Measurements from ENCODE around the gene NOX3.

The NOX3 gene

GRCh38 chr6:155352811-155353210, 102.8 kb downstream of the NOX3 start:
- no peak overlapping the region for H3K4me3 ChIP-seq (ENCODE audit: low read length)
- TF ChIP-seq, protein P1, sequence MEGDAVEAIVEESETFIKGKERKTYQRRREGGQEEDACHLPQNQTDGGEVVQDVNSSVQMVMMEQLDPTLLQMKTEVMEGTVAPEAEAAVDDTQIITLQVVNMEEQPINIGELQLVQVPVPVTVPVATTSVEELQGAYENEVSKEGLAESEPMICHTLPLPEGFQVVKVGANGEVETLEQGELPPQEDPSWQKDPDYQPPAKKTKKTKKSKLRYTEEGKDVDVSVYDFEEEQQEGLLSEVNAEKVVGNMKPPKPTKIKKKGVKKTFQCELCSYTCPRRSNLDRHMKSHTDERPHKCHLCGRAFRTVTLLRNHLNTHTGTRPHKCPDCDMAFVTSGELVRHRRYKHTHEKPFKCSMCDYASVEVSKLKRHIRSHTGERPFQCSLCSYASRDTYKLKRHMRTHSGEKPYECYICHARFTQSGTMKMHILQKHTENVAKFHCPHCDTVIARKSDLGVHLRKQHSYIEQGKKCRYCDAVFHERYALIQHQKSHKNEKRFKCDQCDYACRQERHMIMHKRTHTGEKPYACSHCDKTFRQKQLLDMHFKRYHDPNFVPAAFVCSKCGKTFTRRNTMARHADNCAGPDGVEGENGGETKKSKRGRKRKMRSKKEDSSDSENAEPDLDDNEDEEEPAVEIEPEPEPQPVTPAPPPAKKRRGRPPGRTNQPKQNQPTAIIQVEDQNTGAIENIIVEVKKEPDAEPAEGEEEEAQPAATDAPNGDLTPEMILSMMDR (conservative IDR thresholded peaks at IDR 0.05; ENCODE audit: low read length) = no peak
- DNase-seq (ENCODE audit: low read depth) = peak; percentile 83

DNA sequence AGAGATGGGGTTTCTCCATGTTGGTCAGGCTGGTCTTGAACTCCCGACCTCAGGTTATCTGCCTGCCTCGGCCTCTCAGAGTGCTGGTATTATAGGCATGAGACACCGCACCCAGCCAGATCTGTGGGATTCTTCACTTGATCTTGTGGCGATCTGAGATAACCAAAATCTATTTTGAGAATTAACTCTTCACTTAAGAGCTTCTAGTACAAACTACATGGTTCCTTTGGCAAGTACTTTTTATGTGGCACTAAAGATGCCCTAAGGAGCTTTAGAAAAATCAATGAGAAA, 103.6 kb downstream of the NOX3 start:
- no peak for DNase-seq (ENCODE audit: low read depth)
- no peak overlapping the region for H3K4me3 ChIP-seq (ENCODE audit: low read length)
- TF ChIP-seq, protein P1 (conservative IDR thresholded peaks at IDR 0.05; ENCODE audit: low read length) = no peak

DNA sequence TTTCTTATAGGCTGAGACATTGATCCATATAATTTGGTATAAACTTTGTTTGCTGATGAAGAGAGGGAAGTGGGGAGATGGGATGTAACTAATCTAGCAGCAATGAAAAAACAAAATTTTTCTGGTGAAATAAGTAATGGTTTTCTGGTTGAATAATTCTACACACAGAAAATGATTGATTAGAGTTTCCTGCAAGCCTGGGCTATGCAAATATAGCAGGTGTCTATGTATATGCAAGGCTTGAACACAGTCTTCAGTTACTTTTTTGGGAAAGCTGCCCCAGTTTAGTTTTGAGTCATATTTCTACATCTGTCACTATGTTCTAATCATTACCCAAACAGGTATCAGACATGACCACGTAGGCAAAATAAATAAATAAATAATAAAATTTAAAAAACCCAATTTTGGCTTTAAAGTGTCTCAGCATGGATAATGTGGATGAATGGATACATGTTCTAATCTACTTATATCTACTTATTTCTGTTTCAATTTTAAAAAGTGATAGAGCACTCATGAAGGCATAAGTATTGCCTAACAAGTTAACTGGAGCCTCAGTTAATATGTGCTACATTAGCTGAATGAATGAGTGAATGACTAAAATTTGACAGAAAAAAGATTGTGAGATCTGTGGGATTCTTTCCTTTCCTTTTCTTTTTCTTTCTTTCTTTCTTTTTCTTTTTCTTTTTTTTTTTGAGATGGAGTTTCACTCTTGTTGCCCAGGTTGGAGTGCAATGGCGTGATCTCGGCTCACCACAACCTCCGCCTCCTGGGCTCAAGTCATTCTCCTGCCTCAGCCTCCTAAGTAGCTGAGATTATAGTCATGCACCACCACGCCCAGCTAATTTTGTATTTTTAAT, 104.1 kb downstream of the NOX3 start:
- TF ChIP-seq, protein P1 (conservative IDR thresholded peaks at IDR 0.05; ENCODE audit: low read length) = no peak
- no peak for DNase-seq (ENCODE audit: low read depth)
- H3K4me3 ChIP-seq (ENCODE audit: low read length) = no peak overlapping the region

- TF ChIP-seq, protein P1 (conservative IDR thresholded peaks at IDR 0.05; ENCODE audit: low read length) = no peak
- no peak for DNase-seq (ENCODE audit: low read depth)
- H3K4me3 ChIP-seq (ENCODE audit: low read length) = no peak overlapping the region
These were observed 105.7 kb downstream of the NOX3 start for GRCh38 chr6:155349956-155350355.

DNA sequence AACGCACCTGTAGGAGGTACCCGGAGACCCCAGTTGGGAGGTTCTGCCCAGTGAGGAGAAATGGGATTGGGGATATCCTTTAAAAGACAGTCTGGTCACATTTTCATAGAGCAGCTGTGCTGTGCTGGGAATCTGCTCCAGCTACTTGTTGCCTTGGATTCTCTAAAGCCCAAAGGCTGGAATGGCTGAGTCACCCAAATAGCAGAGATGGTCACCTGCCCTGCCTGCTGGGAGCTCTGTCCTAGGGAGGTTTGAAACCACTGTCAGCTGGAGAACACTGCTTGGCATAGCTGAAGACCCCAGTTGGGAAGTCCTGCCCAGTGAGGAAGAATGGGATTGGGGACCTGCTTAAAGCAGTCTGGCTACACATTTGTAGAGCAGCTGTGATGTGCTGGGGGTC, 106.5 kb downstream of the NOX3 start:
- TF ChIP-seq, protein P1 (conservative IDR thresholded peaks at IDR 0.05; ENCODE audit: low read length) = no peak
- DNase-seq (ENCODE audit: low read depth) = peak; percentile 58
- no peak overlapping the region for H3K4me3 ChIP-seq (ENCODE audit: low read length)

GRCh38 chr6:155347800-155348199, 107.8 kb downstream of the NOX3 start:
- TF ChIP-seq, protein P1 (conservative IDR thresholded peaks at IDR 0.05; ENCODE audit: low read length) = no peak
- no peak for DNase-seq (ENCODE audit: low read depth)
- H3K4me3 ChIP-seq (ENCODE audit: low read length) = no peak overlapping the region

- DNase-seq (ENCODE audit: low read depth) = no peak
- TF ChIP-seq, protein P1 (conservative IDR thresholded peaks at IDR 0.05; ENCODE audit: low read length) = no peak
These were observed 108.7 kb downstream of the NOX3 start for GRCh38 chr6:155346957-155347356.

More at GRCh38 chr6:155346957-155347356, 108.7 kb downstream of the NOX3 start:
- no peak overlapping the region for H3K4me3 ChIP-seq (ENCODE audit: low read length)
